HG03378 (cell line): ENCODE measurements around the gene SLC24A3.

ENCODE experiments used
- ATAC-seq: cut with Tn5 transposase; IDR thresholded peaks from one replicate; pipeline ENCODE4 v1.9.1; 2021; ENCODE audit warnings: mild to moderate bottlenecking, moderate library complexity; ENCODE audit not compliant: unreplicated experiment

Gene SLC24A3

DNA sequence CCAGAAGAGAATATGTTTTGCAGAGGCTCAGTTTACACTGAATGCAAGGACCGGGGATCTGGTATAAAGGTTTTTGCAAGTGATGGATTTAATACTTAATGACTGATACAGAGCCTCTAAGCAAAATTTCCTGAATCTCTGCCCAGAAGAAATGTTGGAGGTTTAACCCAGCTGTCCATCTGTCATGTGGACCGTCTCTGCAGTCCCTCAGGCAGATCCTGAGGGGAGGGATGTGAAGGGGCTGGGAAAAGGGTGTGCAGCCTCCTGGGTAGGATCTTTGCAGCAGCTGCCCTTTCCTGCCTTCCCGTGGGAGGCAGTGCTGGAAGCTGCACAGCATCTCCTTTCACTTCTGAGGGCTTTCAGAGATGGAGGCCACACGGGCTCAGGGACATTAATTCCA, 207.0 kb downstream of the SLC24A3 start:
- no peak for ATAC-seq

DNA sequence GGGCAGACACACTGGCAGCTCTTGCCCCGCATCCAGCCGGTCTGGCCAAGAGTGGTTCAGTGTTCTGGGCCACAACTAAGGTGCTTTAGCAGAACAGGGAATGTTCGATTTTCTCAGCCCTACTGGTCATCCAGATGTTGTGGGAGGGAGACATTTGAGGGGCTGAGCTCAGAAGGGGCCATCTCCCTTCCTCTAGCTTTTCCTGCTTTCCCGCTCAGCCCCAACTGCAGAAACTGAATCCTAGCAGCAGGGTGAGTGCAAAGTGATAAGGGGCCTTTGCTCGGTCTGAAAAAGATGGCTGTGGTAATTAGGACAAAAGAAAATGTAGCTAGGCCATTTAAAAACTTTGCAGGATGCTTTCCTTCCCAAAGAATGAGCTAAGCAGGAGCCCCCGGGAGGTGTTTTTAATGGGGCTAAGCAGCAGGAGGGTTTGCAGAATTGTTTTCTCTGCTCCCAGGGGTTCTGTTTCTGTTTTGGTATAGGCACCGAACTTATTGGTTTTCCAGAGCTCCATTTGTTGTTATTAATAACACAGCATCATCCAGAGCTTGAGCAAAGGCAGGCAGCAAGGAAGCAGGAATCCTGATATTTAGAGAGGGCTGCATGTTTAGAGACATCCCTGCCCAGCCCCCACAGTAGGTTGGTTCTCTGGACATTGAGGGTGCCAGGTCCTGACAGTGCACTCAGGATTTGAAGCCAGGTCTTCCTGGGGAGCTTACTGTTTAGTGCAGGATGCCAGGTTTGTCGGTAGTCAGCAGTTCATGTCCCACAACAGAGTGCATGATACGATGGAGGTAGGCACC, 210.9 kb downstream of the SLC24A3 start:
- no peak for ATAC-seq

- ATAC-seq, result no peak
Measured at GRCh38 chr20:19423900-19424620, 211.6 kb downstream of the SLC24A3 start.

GRCh38 chr20:19426356-19426755, 213.9 kb downstream of the SLC24A3 start:
- ATAC-seq, result no peak

DNA sequence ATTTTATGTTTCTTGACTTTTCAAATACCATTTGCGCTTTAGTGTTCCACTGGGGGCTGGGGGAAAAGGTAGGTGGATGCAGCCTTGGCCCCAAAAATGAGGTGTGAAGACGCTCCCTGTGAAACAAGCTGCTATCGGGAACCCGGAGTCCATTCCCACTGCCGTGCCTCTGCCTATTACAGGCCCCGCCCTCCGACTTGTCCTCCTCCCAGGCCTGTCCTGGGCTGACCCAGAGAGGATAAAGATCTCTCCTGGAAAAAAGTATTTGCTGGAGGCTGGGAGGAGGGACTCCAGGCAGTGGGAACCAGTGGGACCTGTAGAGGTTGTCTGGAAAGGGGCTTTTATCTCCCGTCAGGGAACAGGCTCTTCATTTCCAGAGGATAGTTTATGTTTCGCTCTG, 215.0 kb downstream of the SLC24A3 start:
- no peak for ATAC-seq

GRCh38 chr20:19427913-19428312, 215.5 kb downstream of the SLC24A3 start:
- no peak for ATAC-seq

- no peak for ATAC-seq
Measured at GRCh38 chr20:19428324-19428723, 215.9 kb downstream of the SLC24A3 start.

DNA sequence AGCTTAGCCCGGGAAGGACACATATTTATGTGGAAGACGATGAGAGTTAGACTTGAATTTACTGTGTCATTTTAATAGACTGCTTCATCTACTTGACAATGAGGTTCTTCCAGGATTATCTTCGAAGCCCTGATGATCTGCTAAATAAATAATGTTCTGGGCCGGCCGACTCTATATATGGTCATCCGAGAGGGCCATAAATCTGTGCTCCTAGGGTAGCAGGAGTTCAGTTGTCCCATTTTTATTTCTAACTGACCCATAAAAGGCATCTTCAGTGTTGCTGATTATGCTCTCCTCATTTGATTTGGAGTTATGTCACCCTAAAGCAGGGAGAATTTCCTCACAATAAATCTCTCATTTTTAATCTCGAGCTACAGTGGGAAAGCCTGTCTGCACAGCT, 217.1 kb downstream of the SLC24A3 start:
- ATAC-seq, result no peak

DNA sequence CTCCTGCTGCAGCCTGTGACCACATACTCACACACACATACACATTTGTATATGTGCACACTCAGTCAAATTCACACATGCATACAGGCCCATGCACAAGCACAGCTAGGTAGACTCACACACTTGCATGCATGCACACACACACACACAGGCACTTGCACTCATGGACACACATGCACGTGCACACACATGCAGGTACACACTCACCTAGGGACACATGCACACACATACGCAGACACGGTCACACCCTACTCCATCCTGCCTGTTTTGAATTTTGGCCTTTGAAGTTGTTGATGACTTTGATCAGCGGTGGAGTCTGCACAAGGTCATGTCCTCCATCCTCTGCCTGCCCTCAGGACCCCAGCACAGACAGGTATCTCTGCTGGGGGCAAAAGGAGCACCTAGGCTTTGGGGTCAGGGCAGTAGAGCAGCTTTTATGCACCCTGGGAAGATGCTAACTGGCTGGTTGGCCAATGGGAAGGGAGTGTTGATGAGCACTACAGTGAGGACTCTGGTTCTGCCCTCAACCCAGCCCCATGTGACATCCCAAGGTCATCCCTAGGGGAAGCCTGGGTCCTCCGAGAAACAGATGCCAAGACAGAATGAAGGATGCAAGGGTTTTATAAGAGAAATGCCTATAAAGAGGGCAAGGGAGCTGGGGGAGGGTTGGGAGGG, 218.3 kb downstream of the SLC24A3 start:
- no peak for ATAC-seq

DNA sequence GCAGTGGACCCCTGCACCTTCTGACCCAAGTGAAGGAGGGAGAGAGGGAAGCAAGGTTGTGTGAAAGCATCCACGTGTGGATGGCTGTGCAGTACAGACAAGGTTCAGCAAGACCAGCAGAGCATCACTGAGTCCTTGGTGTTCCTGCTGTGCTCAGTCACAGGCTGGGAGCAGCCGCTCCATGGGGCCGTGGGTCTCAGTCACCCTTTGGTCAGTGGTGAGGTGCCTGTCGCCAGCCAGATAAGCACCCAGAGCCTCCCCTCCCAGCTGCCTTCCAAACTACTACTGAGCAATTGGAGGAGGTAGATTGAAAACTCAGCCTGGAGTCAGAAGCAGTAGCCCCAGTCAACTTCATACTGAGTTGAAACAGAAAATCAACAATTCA, 218.9 kb downstream of the SLC24A3 start:
- no peak for ATAC-seq

DNA sequence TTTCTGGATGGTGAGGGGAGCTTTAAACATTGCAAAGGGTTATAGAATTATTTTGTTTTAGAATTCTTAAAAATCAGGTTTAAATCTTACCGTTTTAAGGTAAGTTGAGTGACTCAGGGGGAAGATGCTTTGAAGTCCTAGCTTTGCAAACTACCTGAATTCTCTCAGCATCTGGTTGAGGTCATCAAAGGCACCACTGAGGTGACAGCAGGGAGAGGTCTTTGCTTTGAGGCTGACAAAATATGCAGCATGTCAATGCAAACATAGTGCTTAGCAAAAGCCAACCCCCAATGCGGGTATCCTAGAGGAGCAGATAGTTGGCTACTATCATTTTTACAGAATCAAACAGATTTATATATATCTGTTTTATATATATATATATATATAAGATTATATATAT, 219.5 kb downstream of the SLC24A3 start:
- ATAC-seq, result no peak

GRCh38 chr20:19433371-19434350, 221.2 kb downstream of the SLC24A3 start:
- ATAC-seq, result no peak

DNA sequence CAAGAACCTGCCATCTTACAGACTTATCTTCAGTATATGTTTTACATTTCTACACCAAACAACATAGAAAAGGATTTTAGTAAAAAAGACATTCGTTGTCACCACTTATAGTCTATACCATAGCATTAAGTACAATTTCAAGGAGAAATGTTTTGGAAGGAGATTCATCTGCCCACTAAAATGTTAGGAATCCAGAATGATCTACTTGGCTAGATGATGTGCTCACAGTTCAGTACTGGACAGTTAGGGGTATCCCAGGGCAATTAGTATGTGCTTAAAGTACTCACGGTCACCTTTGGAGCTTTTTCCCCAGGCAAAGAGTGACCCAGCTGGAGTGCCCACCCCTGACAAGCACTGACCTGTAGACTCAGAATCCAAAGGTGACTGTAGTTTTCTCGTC, 222.9 kb downstream of the SLC24A3 start:
- no peak for ATAC-seq

GRCh38 chr20:19435821-19436220, 223.4 kb downstream of the SLC24A3 start:
- no peak for ATAC-seq

DNA sequence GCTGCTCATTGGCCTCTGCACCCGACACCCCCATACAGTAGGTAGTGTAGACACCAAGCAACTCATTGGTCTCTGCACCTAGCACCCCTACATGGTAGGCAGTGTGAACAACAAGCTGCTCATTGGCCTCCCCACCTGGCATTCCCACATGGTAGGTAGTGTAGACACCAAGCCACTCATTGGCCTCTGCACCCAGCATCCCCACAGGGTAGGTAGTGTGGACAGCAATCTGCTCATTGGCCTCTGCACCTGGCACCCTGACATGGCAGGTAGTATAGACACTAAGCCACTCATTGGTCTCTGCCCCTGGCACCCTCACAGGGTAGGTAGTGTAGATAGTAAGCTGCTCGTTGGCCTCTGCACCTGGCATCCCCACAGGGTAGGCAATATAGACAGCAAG, 226.0 kb downstream of the SLC24A3 start:
- no peak for ATAC-seq

DNA sequence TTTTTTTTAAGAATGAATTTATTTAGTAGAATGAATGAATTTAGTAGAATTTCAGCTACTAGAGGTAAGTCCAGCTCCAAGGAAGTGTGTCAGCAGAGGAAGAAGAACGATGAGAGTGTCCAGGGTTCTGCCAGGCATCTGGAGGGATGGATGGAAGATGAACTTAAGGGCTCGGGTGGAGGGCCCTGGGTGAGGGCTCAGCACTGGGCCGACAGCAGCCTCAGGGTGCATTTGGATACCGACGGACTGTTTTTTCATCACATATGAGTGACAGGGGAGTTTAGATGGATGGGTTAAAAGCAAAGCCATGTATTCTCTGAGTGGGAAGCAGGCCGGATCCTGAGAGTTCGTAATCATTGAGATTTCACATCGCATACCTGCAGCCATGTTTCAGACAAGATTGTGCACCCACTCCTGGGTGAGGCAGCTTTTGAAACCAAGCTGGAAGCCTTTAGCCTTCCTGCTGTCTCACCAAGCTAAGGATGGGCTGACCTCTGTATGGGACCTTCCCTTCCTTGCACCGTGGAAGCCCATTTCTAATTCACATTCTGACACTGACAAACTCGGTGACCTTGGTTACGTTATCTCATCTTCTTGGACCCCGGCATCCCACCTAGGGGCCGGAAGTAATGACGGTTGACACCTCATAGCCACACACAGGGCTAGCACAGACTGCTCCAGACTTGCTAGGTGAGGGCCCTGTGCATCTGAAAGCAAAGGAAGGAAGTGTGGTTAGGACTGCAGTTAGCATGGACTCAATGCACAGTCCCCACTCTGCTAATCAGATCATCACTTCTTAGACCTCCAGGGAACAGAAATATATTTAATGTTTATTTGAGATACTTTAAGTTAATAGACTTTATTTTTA, 228.5 kb downstream of the SLC24A3 start:
- ATAC-seq, result no peak

GRCh38 chr20:19446246-19446645, 233.8 kb downstream of the SLC24A3 start:
- no peak for ATAC-seq

DNA sequence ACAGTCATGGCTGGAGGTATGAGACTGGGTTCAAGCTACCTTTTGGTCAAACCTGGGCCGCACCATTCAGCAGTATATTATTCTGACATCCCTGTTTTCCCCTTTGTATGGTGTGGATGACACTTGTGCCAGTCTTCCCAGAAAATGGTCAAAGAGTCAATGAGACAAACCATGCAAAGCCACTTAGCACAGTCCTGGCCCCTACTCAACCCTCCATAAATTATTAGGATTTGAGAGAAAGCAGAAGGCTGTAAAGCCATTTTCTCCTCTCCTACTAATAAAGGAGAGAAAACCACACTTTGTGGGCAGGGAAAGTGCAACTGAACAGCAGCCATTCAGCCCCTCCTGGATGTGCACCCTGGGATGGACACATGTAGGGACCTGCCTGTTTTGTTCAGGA, 236.2 kb downstream of the SLC24A3 start:
- no peak for ATAC-seq

- no peak for ATAC-seq
Measured at GRCh38 chr20:19449051-19449450, 236.6 kb downstream of the SLC24A3 start.
